Naive thymus-derived CD8-positive, alpha-beta T cell (primary cell): Measurements from ENCODE around the gene HSDL1. TPM values are rescaled to one million over a fixed set of nuclear protein-coding genes. Genes with fewer than 3 reads are reported as not detected.
A peak's percentile ranks its signal among the peaks of the same experiment; 100 is the strongest.
"Not testable (repeated sequence)": the region's sequence is repeated elsewhere in the genome, so short reads cannot be mapped to it uniquely, and the experiment has no call there.

Experiments
- ATAC-seq, 2 donors: fragments of 150-1000 bp; cut with Tn5 transposase in 1 of 2; sonication (Bioruptor Pico), chemical (Tn5 transposase) in 1 of 2; 1 replicate in 1 of 2; 2 replicates in 1 of 2; pipeline ENCODE4 v1.10.0; 2021; ENCODE audit warnings: mild to moderate bottlenecking in 2 of 2, moderate library complexity in 2 of 2
- POLR2A ChIA-PET: fragments of 350-600 bp; sonication (Branson Sonifier 250); formaldehyde crosslinking; loops from one replicate; lab custom pipeline; 2021; ENCODE audit warnings: antibody characterized with exemption; lab: Charles Lee
- DNase-seq, 10 donors: peaks; one replicate each; pipeline versions ENCODE4 v3.0.0 to v3.0.0-alpha.2; 2020 to 2022
- H3K27ac Mint-ChIP-seq, 10 donors: one replicate each; pipeline ENCODE4 v1.8.0; 2020 to 2022; ENCODE audit warnings: mild to moderate bottlenecking in 10 of 10, mixed read lengths in 10 of 10, moderate library complexity in 4 of 10, inconsistent platforms in 1 of 10
- H3K27me3 Mint-ChIP-seq, 5 donors: one replicate each; pipeline ENCODE4 v1.8.0; 2021 to 2022; ENCODE audit warnings: mixed read lengths in 5 of 5
- H3K36me3 Mint-ChIP-seq, 3 donors: one replicate each; pipeline ENCODE4 v1.8.0; 2020 to 2022; ENCODE audit warnings: mixed read lengths in 3 of 3, mild to moderate bottlenecking in 2 of 3, inconsistent platforms in 1 of 3
- H3K4me1 Mint-ChIP-seq, 4 donors: one replicate each; pipeline ENCODE4 v1.8.0; 2021 to 2022; ENCODE audit warnings: mixed read lengths in 4 of 4
- H3K4me3 Mint-ChIP-seq, 10 donors: one replicate each; pipeline ENCODE4 v1.8.0; 2020 to 2022; ENCODE audit warnings: mild to moderate bottlenecking in 10 of 10, mixed read lengths in 10 of 10, moderate library complexity in 6 of 10, inconsistent platforms in 1 of 10
- H3K9me3 Mint-ChIP-seq, 9 donors: one replicate each; pipeline ENCODE4 v1.8.0; 2020 to 2022; ENCODE audit warnings: mixed read lengths in 9 of 9, mild to moderate bottlenecking in 3 of 9, inconsistent platforms in 1 of 9, moderate library complexity in 1 of 9
- polyA plus RNA-seq, 3 donors: library from polyadenylated mRNA; unstranded; fragments of 300-500 nt; fragmentation: Illumina TruSeq; gene quantifications; one replicate each; pipeline ENCODE4 v1.2.3, GENCODE V29; 2021
- total RNA-seq, 8 experiments: library from RNA in 2 of 8; stranded (reverse) in 2 of 8; gene quantifications; one replicate each; pipeline ENCODE4 v1.2.3 and lab custom pipeline; 2021 to 2026

The HSDL1 gene
- total and polyA plus RNA-seq, 5 experiments from 2014 or later = 8.4 to 24.8 (median 14.7) TPM

GRCh38 chr16:84132527-84133285, 12.3 kb downstream of the HSDL1 start:
- ATAC-seq = no peak
- no peak overlapping the region for H3K27ac Mint-ChIP-seq
- POLR2A ChIA-PET = interaction anchor here (1.1 to 1.6 kb wide), 2 partner anchors 12 to 16 kb away, joined by 3 to 5 read pairs; partner anchors contain the start of genes DNAAF1, HSDL1 and MBTPS1
- H3K36me3 Mint-ChIP-seq = peaks cover 0 to 39% (median 9%) of the 10 kb centered on the region in 3 donors
- no peaks in the 10 kb centered on the region for H3K27me3 Mint-ChIP-seq
- H3K4me1 Mint-ChIP-seq = peaks cover 16 to 25% (median 21%) of the 10 kb centered on the region in 4 donors
- no peak overlapping the region for H3K4me3 Mint-ChIP-seq
- H3K9me3 Mint-ChIP-seq = no peaks in the 10 kb centered on the region
- no peak for DNase-seq

GRCh38 chr16:84131117-84131516, 13.9 kb downstream of the HSDL1 start:
- DNase-seq (no peak), ATAC-seq (no peak)
- Mint-ChIP-seq H3K27ac (no peak overlapping the region), H3K9me3 (no peaks in the 10 kb centered on the region), H3K27me3 (no peaks in the 10 kb centered on the region), H3K4me3 (no peak overlapping the region), H3K36me3 (peaks cover 0 to 50% (median 16%) of the 10 kb centered on the region in 3 donors), H3K4me1 (peaks cover 6 to 18% (median 11%) of the 10 kb centered on the region in 4 donors)
- POLR2A ChIA-PET = interaction anchor here (1.6 kb wide), 1 partner anchor 14 kb away, joined by 3 read pairs; the partner anchor contains the start of genes DNAAF1 and HSDL1

GRCh38 chr16:84124257-84125073, 20.5 kb downstream of the HSDL1 start:
- no peak overlapping the region for H3K27ac Mint-ChIP-seq
- ATAC-seq (no peak), DNase-seq (no peak)
- peaks cover 0 to 4% (median 1%) of the 10 kb centered on the region in 4 donors for H3K4me1 Mint-ChIP-seq
- H3K4me3 Mint-ChIP-seq = no peak overlapping the region
- POLR2A ChIA-PET = no interaction called here
- peaks cover 0 to 52% (median 8%) of the 10 kb centered on the region in 3 donors for H3K36me3 Mint-ChIP-seq
- no peaks in the 10 kb centered on the region for H3K27me3 Mint-ChIP-seq
- H3K9me3 Mint-ChIP-seq = no peaks in the 10 kb centered on the region

- Mint-ChIP-seq H3K4me3 (peak overlapping the region in 1 of 10 donors; percentile 10), H3K4me1 (peaks cover 8 to 14% (median 9%) of the 10 kb centered on the region in 4 donors), H3K9me3 (no peaks in the 10 kb centered on the region), H3K36me3 (peaks cover 0 to 25% (median 0%) of the 10 kb centered on the region in 3 donors), H3K27me3 (no peaks in the 10 kb centered on the region), H3K27ac (no peak overlapping the region)
- POLR2A ChIA-PET = no interaction called here
- DNase-seq (no peak), ATAC-seq (no peak)
Observed at GRCh38 chr16:84121007-84121406, 24.0 kb downstream of the HSDL1 start.

GRCh38 chr16:84120023-84120422, 25.0 kb downstream of the HSDL1 start:
- Mint-ChIP-seq H3K9me3 (no peaks in the 10 kb centered on the region), H3K27me3 (no peaks in the 10 kb centered on the region), H3K4me1 (peaks cover 4 to 24% (median 19%) of the 10 kb centered on the region in 4 donors), H3K27ac (peak overlapping the region in 1 of 10 donors; percentile 30), H3K36me3 (peaks cover 0 to 17% (median 0%) of the 10 kb centered on the region in 3 donors), H3K4me3 (no peak overlapping the region)
- DNase-seq (no peak), ATAC-seq (no peak)
- POLR2A ChIA-PET = no interaction called here

GRCh38 chr16:84119368-84119767, 25.6 kb downstream of the HSDL1 start:
- peaks cover 5 to 28% (median 23%) of the 10 kb centered on the region in 4 donors for H3K4me1 Mint-ChIP-seq
- DNase-seq (no peak), ATAC-seq (no peak)
- H3K9me3 Mint-ChIP-seq = no peaks in the 10 kb centered on the region
- POLR2A ChIA-PET = no interaction called here
- H3K27ac Mint-ChIP-seq = peak overlapping the region in 2 of 10 donors; percentile 30 to 63
- H3K27me3 Mint-ChIP-seq = no peaks in the 10 kb centered on the region
- H3K4me3 Mint-ChIP-seq = no peak overlapping the region
- H3K36me3 Mint-ChIP-seq = peaks cover 0 to 17% (median 0%) of the 10 kb centered on the region in 3 donors

GRCh38 chr16:84118315-84118714, 26.7 kb downstream of the HSDL1 start:
- DNase-seq, H3K27me3 Mint-ChIP-seq, ATAC-seq, H3K9me3 Mint-ChIP-seq: not testable (repeated sequence)
- H3K4me1 Mint-ChIP-seq = peaks cover 7 to 33% (median 26%) of the 10 kb centered on the region in 4 donors
- peak overlapping the region in 9 of 10 donors; percentile 30 to 90 (median 56) for H3K4me3 Mint-ChIP-seq
- peak overlapping the region in 4 of 10 donors; percentile 18 to 81 (median 26) for H3K27ac Mint-ChIP-seq
- H3K36me3 Mint-ChIP-seq = peaks cover 0 to 14% (median 0%) of the 10 kb centered on the region in 3 donors
- POLR2A ChIA-PET = interaction anchor here (0.6 kb wide), 1 partner anchor 27 kb away, joined by 3 read pairs; the partner anchor contains the start of genes DNAAF1 and HSDL1

GRCh38 chr16:84117494-84117843, 27.5 kb downstream of the HSDL1 start:
- POLR2A ChIA-PET = interaction anchor here (0.6 to 2.6 kb wide), 15 partner anchors 10 to 536 kb away, joined by 3 to 40 read pairs (median 5); partner anchors contain the start of genes DNAAF1, HSBP1, HSDL1 and TAF1C
- Mint-ChIP-seq H3K4me1 (peaks cover 7 to 36% (median 26%) of the 10 kb centered on the region in 4 donors), H3K36me3 (peaks cover 0 to 8% (median 0%) of the 10 kb centered on the region in 3 donors), H3K9me3 (no peaks in the 10 kb centered on the region), H3K27ac (peak overlapping the region; percentile 87 to 95 (median 94)), H3K4me3 (peak overlapping the region; percentile 87 to 98 (median 94)), H3K27me3 (no peaks in the 10 kb centered on the region)
- ATAC-seq (peak in 1 of 2 donors; percentile 3), DNase-seq (peak; percentile 13 to 74 (median 43))

- no peaks in the 10 kb centered on the region for H3K9me3 Mint-ChIP-seq
- DNase-seq (peak; percentile 96 to 99 (median 98)), ATAC-seq (peak; percentile 85 to 87)
- POLR2A ChIA-PET = interaction anchor here (0.6 to 2.6 kb wide), 19 partner anchors 10 to 537 kb away, joined by 3 to 40 read pairs (median 5); partner anchors contain the start of genes DNAAF1, HSBP1, HSDL1 and TAF1C
- H3K27ac Mint-ChIP-seq = peak within 1 kb of the TSS; percentile 93 to 99 (median 96)
- peaks cover 0 to 6% (median 0%) of the 10 kb centered on the region in 3 donors for H3K36me3 Mint-ChIP-seq
- peak within 1 kb of the TSS; percentile 89 to 98 (median 94) for H3K4me3 Mint-ChIP-seq
- no peaks in the 10 kb centered on the region for H3K27me3 Mint-ChIP-seq
- H3K4me1 Mint-ChIP-seq = peaks cover 7 to 38% (median 27%) of the 10 kb centered on the region in 4 donors
Observed at GRCh38 chr16:84116720-84117493, 28.1 kb downstream of the HSDL1 start, which contains the start of gene MBTPS1. Gene MBTPS1, minus strand, starts transcription at chr16:84116942. Its CDS starts 15,159 bp downstream, at chr16:84101783.

GRCh38 chr16:84115919-84116719, 28.9 kb downstream of the HSDL1 start:
- POLR2A ChIA-PET = interaction anchor here (0.6 to 2.6 kb wide), 18 partner anchors 10 to 481 kb away, joined by 3 to 40 read pairs (median 5); partner anchors contain the start of genes DNAAF1, HSBP1, HSDL1 and TAF1C
- ATAC-seq (peak; percentile 65 to 73), DNase-seq (peak in 7 of 10 donors; percentile 64 to 83 (median 70))
- Mint-ChIP-seq H3K4me1 (peaks cover 7 to 46% (median 34%) of the 10 kb centered on the region in 4 donors), H3K36me3 (peaks cover 0 to 10% (median 0%) of the 10 kb centered on the region in 3 donors), H3K4me3 (peak overlapping the region; percentile 88 to 98 (median 92)), H3K27me3 (no peaks in the 10 kb centered on the region), H3K9me3 (no peaks in the 10 kb centered on the region), H3K27ac (peak overlapping the region; percentile 93 to 99 (median 96))

- not testable (repeated sequence) for DNase-seq, H3K4me3 Mint-ChIP-seq, H3K27me3 Mint-ChIP-seq, H3K9me3 Mint-ChIP-seq, ATAC-seq
- POLR2A ChIA-PET = interaction anchor here (0.7 kb wide), 2 partner anchors 10 to 49 kb away, joined by 3 read pairs; no protein-coding TSS in a partner anchor
- Mint-ChIP-seq H3K4me1 (peaks cover 15 to 63% (median 58%) of the 10 kb centered on the region in 4 donors), H3K36me3 (peaks cover 0 to 41% (median 0%) of the 10 kb centered on the region in 3 donors), H3K27ac (peak overlapping the region in 1 of 10 donors; percentile 9)
Observed at GRCh38 chr16:84111949-84112348, 33.0 kb downstream of the HSDL1 start.
